Measurements from ENCODE around the gene PABPN1L. TPM values are rescaled to one million over a fixed set of nuclear protein-coding genes. Genes with fewer than 3 reads are reported as not detected.

Gene PABPN1L
- total and polyA plus RNA-seq, 10 of the 15 experiments (the other 5 are each of a cell fraction or from before 2014, with no cell fraction given) = not detected

DNA sequence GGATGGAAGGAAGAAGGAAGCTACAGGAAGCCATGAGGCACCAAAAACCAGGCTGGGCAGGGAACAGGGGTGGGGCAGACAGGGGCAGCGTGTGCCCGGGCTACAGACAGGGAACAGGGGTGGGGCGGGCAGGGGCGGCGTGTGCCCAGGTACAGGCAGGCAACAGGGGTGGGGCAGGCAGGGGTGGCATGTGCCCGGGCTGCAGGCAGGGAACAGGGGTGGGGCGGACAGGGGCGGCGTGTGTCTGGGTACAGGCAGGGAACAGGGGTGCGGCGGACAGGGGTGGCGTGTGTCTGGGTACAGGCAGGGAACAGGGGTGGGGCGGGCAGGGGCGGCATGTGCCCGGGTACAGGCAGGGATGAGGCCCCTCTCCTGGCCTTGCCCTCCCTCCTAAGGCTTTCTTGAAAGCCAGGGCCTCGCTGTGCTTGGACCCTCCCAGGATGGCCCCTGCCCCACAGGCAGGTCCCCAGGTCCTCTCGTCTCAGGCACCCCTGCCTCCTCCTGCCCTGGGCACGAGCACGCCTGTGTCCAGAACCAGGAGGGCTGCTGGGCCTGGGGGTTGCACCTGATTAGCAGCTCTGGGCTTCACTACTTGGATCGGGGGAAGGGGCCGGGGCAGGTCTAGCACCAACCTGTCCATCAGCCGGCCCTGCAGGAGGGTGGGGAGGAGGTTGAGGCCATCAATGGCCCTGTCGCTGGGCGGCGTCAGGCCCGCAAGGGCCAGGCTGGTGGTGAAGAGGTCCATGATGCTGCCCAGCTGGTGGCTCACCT, 40.2 kb downstream of the PABPN1L start:
- intact Hi-C loops (cut with micrococcal nuclease; ENCODE audit: unreplicated experiment) = no loop called here
- SMC1A ChIA-PET (ENCODE audit: uncharacterized antibody, unreplicated experiment) = no interaction called here
- no peaks in the 10 kb centered on the region for H3K4me1 ChIP-seq (ENCODE audit: control insufficient read depth, insufficient read depth, low read length)

DNA sequence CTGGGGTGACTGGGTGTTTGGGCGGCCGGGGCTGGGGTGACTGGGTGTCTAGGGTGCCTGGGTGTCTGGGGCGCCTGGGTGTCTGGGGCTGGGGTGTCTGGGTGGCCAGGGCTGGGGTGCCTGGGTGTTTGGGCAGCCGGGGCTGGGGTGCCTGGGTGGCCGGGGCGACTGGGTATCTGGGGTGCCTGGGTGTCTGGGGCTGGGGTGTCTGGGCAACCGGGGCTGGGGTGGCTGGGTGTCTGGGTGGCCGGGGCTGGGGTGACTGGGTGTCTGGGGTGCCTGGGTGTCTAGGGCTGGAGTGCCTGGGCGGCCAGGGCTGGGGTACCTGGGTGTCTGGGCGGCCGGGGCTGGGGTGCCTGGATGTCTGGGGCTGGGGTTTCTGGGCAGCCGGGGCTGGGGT, 41.3 kb downstream of the PABPN1L start:
- FAIRE-seq (no peak), ATAC-seq (no peak), DNase-seq (ENCODE audit: low read depth, low spot score) (no peak)
- Histone ChIP-seq H3K9ac (ENCODE audit: control insufficient read depth, insufficient read depth, low read length) (no peak overlapping the region), H3K27me3 (replicated peaks in 1 of 2; ENCODE audit: control insufficient read depth in 2 of 2, insufficient read depth in 2 of 2, low read length in 1 of 2) (no peaks in the 10 kb centered on the region), H3K4me3 (no peak overlapping the region), H3K4me1 (ENCODE audit: control insufficient read depth, insufficient read depth, low read length) (no peaks in the 10 kb centered on the region), H3K36me3 (ENCODE audit: control insufficient read depth in 2 of 2, insufficient read depth in 2 of 2, low read length in 1 of 2) (no peaks in the 10 kb centered on the region), H3K4me2 (ENCODE audit: control insufficient read depth, insufficient read depth) (no peak overlapping the region), H3K79me2 (ENCODE audit: control insufficient read depth, insufficient read depth, low read length) (no peaks in the 10 kb centered on the region), H4K20me1 (ENCODE audit: control insufficient read depth, insufficient read depth) (no peaks in the 10 kb centered on the region), H3K9me3 (replicated peaks; ENCODE audit: control insufficient read depth, insufficient read depth, low read length) (no peaks in the 10 kb centered on the region), H3K27ac (ENCODE audit: control insufficient read depth, insufficient read depth) (no peak overlapping the region), H2AFZ (ENCODE audit: control insufficient read depth, low read depth, low read length) (no peak overlapping the region)
- intact Hi-C loops (cut with micrococcal nuclease; ENCODE audit: unreplicated experiment) = no loop called here
- no TSS peak for BruUV-seq (replicated peaks)
- in situ Hi-C loops (cut with MboI) = no loop called here
- ChIA-PET POLR2A (no interaction called here), SMC1A (ENCODE audit: uncharacterized antibody, unreplicated experiment) (no interaction called here), CTCF (no interaction called here), RAD21 (ENCODE audit: unreplicated experiment) (no interaction called here)
- 85% methylated on average over 2 of the region's 12 CpGs for whole genome bisulfite sequencing (ENCODE audit: insufficient coverage, insufficient replicate concordance, low lambda C conversion rate, missing lambda C conversion rate)
- TF ChIP-seq LARP7 (IDR thresholded peaks at IDR 0.05) = no peak
- TF ChIP-seq SUPT20H (IDR thresholded peaks at IDR 0.05; ENCODE audit: borderline replicate concordance, control insufficient read depth, low read depth, low read length) = no peak
- TF ChIP-seq, protein P1, sequence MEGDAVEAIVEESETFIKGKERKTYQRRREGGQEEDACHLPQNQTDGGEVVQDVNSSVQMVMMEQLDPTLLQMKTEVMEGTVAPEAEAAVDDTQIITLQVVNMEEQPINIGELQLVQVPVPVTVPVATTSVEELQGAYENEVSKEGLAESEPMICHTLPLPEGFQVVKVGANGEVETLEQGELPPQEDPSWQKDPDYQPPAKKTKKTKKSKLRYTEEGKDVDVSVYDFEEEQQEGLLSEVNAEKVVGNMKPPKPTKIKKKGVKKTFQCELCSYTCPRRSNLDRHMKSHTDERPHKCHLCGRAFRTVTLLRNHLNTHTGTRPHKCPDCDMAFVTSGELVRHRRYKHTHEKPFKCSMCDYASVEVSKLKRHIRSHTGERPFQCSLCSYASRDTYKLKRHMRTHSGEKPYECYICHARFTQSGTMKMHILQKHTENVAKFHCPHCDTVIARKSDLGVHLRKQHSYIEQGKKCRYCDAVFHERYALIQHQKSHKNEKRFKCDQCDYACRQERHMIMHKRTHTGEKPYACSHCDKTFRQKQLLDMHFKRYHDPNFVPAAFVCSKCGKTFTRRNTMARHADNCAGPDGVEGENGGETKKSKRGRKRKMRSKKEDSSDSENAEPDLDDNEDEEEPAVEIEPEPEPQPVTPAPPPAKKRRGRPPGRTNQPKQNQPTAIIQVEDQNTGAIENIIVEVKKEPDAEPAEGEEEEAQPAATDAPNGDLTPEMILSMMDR (IDR thresholded peaks at IDR 0.05 in 2 of 3, conservative IDR thresholded peaks at IDR 0.05 in 1 of 3; ENCODE audit: control insufficient read depth in 2 of 3, extremely low read depth in 1 of 3, insufficient read depth in 1 of 3, low read depth in 3 of 3, low read length in 3 of 3) = no peak
- TF ChIP-seq FOXK2 (IDR thresholded peaks at IDR 0.05) = no peak
- no peak for TF ChIP-seq RELA (IDR thresholded peaks at IDR 0.05; ENCODE audit: borderline replicate concordance, partially characterized antibody)
- no peak for TF ChIP-seq ZNF217 (IDR thresholded peaks at IDR 0.05)
- no peak for TF ChIP-seq TARDBP (IDR thresholded peaks at IDR 0.05; ENCODE audit: borderline replicate concordance)
- TF ChIP-seq SP1 (IDR thresholded peaks at IDR 0.05; ENCODE audit: low read depth, low read length) = no peak
- no peak for TF ChIP-seq SMAD1 (IDR thresholded peaks at IDR 0.05; ENCODE audit: low read depth, partially characterized antibody)
- no peak for TF ChIP-seq HDGF (IDR thresholded peaks at IDR 0.05)
- TF ChIP-seq PAX8 (IDR thresholded peaks at IDR 0.05) = no peak

More for the DNA sequence above, 40.2 kb downstream of the PABPN1L start:
- Histone ChIP-seq H3K79me2 (ENCODE audit: control insufficient read depth, insufficient read depth, low read length) (no peaks in the 10 kb centered on the region), H3K27me3 (replicated peaks in 1 of 2; ENCODE audit: control insufficient read depth in 2 of 2, insufficient read depth in 2 of 2, low read length in 1 of 2) (no peaks in the 10 kb centered on the region), H2AFZ (ENCODE audit: control insufficient read depth, low read depth, low read length) (no peak overlapping the region), H3K9me3 (replicated peaks; ENCODE audit: control insufficient read depth, insufficient read depth, low read length) (no peaks in the 10 kb centered on the region), H3K36me3 (ENCODE audit: control insufficient read depth in 2 of 2, insufficient read depth in 2 of 2, low read length in 1 of 2) (no peaks in the 10 kb centered on the region), H3K27ac (ENCODE audit: control insufficient read depth, insufficient read depth) (no peak overlapping the region), H4K20me1 (ENCODE audit: control insufficient read depth, insufficient read depth) (no peaks in the 10 kb centered on the region), H3K4me3 (no peak overlapping the region), H3K9ac (ENCODE audit: control insufficient read depth, insufficient read depth, low read length) (no peak overlapping the region), H3K4me2 (ENCODE audit: control insufficient read depth, insufficient read depth) (no peak overlapping the region)
- ChIA-PET RAD21 (ENCODE audit: unreplicated experiment) (interaction anchor here (0.6 kb wide), 1 partner anchor 81 kb away, joined by 3 read pairs; no protein-coding TSS in a partner anchor), CTCF (no interaction called here), POLR2A (no interaction called here)
- FAIRE-seq (no peak), ATAC-seq (no peak), DNase-seq (ENCODE audit: low read depth, low spot score) (no peak)
- 70% methylated on average over 12 of the region's 26 CpGs for WGBS (ENCODE audit: insufficient coverage, insufficient replicate concordance, low lambda C conversion rate, missing lambda C conversion rate)
- TF ChIP-seq KLF5 (IDR thresholded peaks at IDR 0.05; ENCODE audit: partially characterized antibody) = no peak
- no peak for TF ChIP-seq MEF2A (IDR thresholded peaks at IDR 0.05; ENCODE audit: insufficient read depth, low read depth, low read length)
- TF ChIP-seq SMARCA5 (IDR thresholded peaks at IDR 0.05) = no peak
- TF ChIP-seq NFIC (IDR thresholded peaks at IDR 0.05; ENCODE audit: low read depth, low read length) = no peak
- no peak for TF ChIP-seq CBX5 (IDR thresholded peaks at IDR 0.05; ENCODE audit: low read depth)
- no peak for TF ChIP-seq ZBED1 (IDR thresholded peaks at IDR 0.05; ENCODE audit: borderline replicate concordance)
- TF ChIP-seq TCF3 (IDR thresholded peaks at IDR 0.05; ENCODE audit: borderline replicate concordance, insufficient read depth, low read depth, low read length) = no peak
- no peak for TF ChIP-seq ZZZ3 (IDR thresholded peaks at IDR 0.05; ENCODE audit: control insufficient read depth, insufficient read length, low read depth)
- TF ChIP-seq BHLHE40 (IDR thresholded peaks at IDR 0.05; ENCODE audit: borderline replicate concordance in 1 of 2, low read depth in 2 of 2, low read length in 1 of 2) = no peak
- TF ChIP-seq SMAD1 (IDR thresholded peaks at IDR 0.05; ENCODE audit: low read depth, partially characterized antibody) = no peak
- in situ Hi-C loops (cut with MboI) = no loop called here
- no TSS peak for BruUV-seq (replicated peaks)
